HG02970 (cell line): Measurements from ENCODE around the gene ECPAS.
"Not testable (repeated sequence)": the region's sequence is repeated elsewhere in the genome, so short reads cannot be mapped to it uniquely, and the experiment has no call there.

Source experiments
- ATAC-seq: cut with Tn5 transposase; IDR thresholded peaks from one replicate; pipeline ENCODE4 v1.9.1; 2021; ENCODE audit warnings: mild to moderate bottlenecking, moderate library complexity, moderate number of reproducible peaks; ENCODE audit not compliant: unreplicated experiment, low FRiP score

Gene ECPAS

GRCh38 chr9:111483858-111484571 lies at the start of gene ECPAS:
Gene ECPAS, minus strand, starts transcription at chr9:111484383. Its CDS starts 11,465 bp downstream, at chr9:111472918.
- ATAC-seq = peak; percentile 57

GRCh38 chr9:111533099-111533790 lies 49.1 kb upstream of the ECPAS start:
- no peak for ATAC-seq

GRCh38 chr9:111531716-111532115 lies 47.5 kb upstream of the ECPAS start:
- no peak for ATAC-seq

GRCh38 chr9:111529787-111530186 lies 45.6 kb upstream of the ECPAS start:
- ATAC-seq = no peak

- no peak for ATAC-seq
Observed at GRCh38 chr9:111527347-111527746, 43.2 kb upstream of the ECPAS start.

GRCh38 chr9:111525056-111525977 lies 41.1 kb upstream of the ECPAS start, which contains the start of gene ZNF483:
Gene ZNF483, plus strand, starts transcription at chr9:111525179. Its CDS starts 2,217 bp downstream, at chr9:111527396.
- no peak for ATAC-seq

- ATAC-seq = no peak
Observed at GRCh38 chr9:111524731-111525055, 40.5 kb upstream of the ECPAS start.

GRCh38 chr9:111516061-111516465 lies 31.9 kb upstream of the ECPAS start:
- no peak for ATAC-seq

- no peak for ATAC-seq
Observed at GRCh38 chr9:111514967-111515366, 30.8 kb upstream of the ECPAS start.

- ATAC-seq = not testable (repeated sequence)
Observed at GRCh38 chr9:111511581-111511980, 27.4 kb upstream of the ECPAS start.

- no peak for ATAC-seq
Observed at GRCh38 chr9:111502506-111502905, 18.3 kb upstream of the ECPAS start.

GRCh38 chr9:111501648-111502047 lies 17.5 kb upstream of the ECPAS start:
- ATAC-seq = no peak

GRCh38 chr9:111501005-111501562 lies 16.9 kb upstream of the ECPAS start:
- ATAC-seq = no peak

GRCh38 chr9:111497196-111497595 lies 13.0 kb upstream of the ECPAS start:
- ATAC-seq = not testable (repeated sequence)

- no peak for ATAC-seq
Observed at GRCh38 chr9:111484572-111484894, 350 bp upstream of the ECPAS start.

GRCh38 chr9:111483439-111483857 lies 735 bp downstream of the ECPAS start:
- ATAC-seq = peak; percentile 36

GRCh38 chr9:111482694-111483438 lies 1.3 kb downstream of the ECPAS start:
- ATAC-seq = peak; percentile 61

GRCh38 chr9:111481885-111482636 lies 2.1 kb downstream of the ECPAS start:
- ATAC-seq = no peak

- no peak for ATAC-seq
Observed at GRCh38 chr9:111477677-111478076, 6.5 kb downstream of the ECPAS start.
